NCI-H82 (cell line): ENCODE data around the gene TDRD7.

Experiments
- DNase-seq: peaks from one replicate; lab custom pipeline; 2025; lab: John Stamatoyannopoulos, UW

The TDRD7 gene

DNA sequence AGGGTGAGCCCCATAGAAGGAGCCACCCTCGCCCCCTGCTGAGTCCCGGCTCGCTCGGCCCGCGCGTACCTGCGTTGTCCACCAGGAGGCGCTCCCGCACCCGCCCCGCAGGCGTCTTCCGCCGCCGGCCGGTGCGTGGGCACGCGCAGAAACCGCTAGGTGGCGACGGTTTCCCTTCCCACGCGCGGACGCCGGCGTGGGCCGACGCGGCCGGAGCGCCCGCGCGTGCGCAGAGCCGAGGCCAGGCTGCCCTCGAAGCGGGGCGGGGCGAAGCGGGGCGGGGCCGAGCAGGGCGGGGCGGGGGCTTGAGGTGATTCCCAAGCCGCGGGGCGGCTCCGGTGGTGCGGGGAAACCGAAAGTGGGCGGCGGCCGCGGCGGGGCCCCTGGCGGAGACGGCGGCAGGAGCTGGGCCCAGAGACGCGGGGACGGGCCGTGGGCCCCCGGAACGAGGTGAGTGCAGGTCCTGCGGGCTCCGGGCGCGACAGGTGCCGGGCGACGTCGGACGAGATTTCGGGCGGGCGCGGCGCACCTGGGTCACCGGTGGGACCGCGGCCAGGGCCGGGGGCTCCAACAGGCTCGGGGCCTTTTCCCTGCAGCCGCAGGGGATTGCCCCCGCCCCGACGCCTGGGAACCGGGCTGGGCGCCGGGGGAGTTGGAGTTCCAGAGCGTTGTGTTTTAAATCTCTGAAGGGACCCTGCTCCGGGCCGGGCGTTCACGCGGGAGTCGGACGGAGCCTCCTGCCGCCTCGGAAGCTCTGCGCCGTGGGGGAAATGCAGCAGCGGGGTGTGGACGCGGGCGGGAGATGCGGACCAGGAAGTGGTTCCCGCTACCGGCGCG lies at the start of gene TDRD7:
TDRD7 (plus strand) TSS at position 308 of the 837 bp plus-strand sequence. CDS start 16,370 bp downstream, outside the sequence.
- peak; percentile 82 for DNase-seq

- no peak for DNase-seq
Measured at GRCh38 chr9:97362777-97363545, 48.9 kb upstream of the TDRD7 start.

- no peak for DNase-seq
Measured at GRCh38 chr9:97363661-97364299, 48.1 kb upstream of the TDRD7 start.

DNA sequence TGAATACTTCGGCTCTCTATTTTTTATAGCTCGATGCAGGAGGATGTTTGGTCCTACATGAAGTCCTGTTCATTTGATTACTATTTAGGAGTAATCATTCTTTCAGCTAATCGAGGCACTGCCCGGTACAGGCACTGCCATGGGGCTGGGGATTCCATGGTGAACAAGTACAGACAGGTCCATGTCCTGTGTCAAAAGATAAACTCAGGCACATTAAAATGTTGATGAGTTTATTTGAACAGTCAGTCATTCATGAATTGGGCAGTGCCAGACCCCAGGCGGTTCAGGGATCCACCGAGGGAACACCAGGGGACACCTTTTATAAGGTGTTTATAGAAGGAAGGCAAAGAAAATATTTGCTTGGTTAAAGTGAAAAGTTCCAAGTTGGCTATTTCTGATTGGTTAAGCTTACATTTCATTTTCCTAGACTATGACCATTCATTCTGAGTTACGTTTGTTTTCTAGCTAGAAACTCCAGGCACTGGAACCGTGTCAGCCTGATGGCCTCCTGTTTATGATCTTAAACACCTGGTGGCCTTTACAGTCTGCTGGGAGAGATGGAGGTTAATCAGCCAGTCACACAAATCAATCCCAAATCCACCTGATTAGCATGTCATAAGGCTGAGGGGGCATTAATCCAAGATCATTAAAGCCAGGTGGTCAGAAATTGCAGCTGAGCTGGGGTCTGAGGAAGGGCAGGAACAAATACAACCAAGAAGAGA lies 47.0 kb upstream of the TDRD7 start:
- peak; percentile 84 for DNase-seq

GRCh38 chr9:97365634-97366033 lies 46.3 kb upstream of the TDRD7 start:
- DNase-seq = no peak

DNA sequence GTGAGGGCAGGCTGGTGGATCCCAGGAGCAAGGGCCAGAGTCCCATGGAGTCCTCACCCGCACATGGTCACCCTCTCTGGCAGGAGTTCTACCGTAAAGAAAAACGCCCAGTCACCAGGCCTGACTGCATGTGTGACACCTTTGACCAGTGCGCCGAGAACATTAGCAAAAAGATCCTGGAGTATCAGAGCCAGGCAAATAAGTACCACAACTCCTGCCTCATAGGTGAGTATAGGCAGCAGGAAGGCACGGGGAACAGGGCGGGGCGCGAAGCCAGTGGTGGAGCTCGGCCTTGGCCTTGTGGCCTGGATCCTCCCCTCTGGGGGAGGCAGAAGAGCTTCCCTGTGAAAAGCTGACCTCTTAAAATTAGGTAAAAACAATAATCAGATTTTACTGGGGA lies 45.4 kb upstream of the TDRD7 start:
- DNase-seq = no peak

- DNase-seq = no peak
Measured at GRCh38 chr9:97366889-97367288, 45.0 kb upstream of the TDRD7 start.

- DNase-seq = no peak
Measured at GRCh38 chr9:97367729-97368128, 44.2 kb upstream of the TDRD7 start.

DNA sequence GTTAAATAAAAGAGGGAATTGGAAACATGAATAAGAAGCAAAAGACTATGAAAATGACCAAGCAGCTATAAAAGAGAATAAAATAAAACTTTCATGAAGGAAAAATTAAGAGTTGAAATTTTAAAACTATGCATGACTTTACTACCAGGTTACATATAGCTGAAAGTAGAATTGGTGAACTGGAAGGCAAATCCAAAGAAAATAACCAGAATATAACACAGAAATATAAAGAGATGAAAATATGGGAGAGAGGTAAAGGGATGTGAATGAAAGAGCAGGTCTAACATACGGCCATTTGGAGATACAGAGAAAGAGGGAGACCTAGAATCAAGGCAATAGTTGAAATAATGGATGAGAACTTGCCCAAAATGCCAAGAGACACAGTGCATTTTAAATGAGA lies 42.9 kb upstream of the TDRD7 start:
- no peak for DNase-seq

DNA sequence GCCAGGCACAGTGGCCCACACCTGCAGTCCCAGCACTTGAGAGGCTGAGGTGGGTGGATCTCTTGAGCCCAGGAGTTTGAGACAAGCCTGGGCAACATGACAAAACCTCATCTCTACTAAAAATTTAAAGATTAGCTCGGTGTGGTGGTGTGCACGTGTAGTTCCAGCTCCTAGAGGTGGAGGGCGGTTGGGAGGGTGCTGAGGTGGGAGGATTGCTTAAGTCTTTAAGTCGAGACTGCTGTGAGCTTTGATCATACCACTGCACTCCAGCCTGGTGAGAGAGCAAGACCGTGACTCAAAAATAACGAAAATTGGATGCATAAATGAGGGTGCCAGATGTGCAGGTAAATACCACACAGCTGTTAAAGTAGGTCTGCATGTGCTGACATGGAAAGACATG lies 39.3 kb upstream of the TDRD7 start:
- DNase-seq = peak; percentile 25

GRCh38 chr9:97373331-97373730 lies 38.6 kb upstream of the TDRD7 start:
- no peak for DNase-seq

DNA sequence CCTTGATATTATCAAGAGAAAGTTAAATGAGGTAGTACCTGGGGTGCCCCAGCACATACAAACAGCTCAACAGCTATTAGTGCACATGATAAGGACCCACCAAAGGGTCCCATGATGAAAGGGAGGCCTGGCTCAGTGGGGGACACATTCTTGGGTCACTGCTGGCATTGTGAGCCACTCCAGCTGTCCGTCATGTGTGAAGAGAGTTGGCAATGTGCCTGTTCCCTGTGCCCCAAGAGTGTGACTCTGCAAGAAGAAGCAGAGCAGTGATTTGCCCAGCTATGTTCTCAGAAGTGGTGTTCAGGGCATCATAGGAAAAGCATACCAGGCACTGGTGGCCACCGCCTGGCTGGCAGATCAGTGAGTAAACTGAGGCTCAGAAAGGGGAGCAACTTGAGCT lies 37.1 kb upstream of the TDRD7 start:
- no peak for DNase-seq

- DNase-seq = no peak
Measured at GRCh38 chr9:97376902-97377301, 35.0 kb upstream of the TDRD7 start.

DNA sequence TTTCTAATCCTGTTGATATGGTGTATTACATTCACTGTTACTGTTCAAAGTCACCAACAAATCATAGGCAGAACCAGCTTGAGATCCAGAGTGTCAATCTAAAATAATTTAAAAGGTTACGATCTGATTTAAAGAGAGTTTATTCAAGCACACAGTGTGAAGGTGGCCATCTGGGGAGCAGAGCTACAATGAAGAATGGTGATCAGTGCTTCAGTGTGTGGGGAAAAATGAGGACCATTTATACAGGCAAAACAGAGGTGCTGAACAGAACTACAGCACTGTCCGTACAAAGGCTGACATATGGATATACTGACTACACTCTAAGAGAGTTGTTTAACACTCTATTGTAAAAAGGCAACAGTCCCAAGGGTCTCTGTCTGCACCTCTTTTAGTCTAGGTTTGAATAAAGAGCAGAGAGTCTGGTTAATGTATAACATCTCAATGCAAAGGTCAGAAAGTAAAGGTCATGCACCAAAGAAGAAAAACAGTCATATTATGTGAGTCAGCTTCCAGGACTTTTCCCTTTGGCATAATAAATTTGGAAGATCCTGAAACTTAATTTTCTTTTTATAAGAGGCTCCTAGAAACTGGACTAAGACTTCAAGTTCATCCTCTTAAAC lies 29.7 kb upstream of the TDRD7 start:
- no peak for DNase-seq

DNA sequence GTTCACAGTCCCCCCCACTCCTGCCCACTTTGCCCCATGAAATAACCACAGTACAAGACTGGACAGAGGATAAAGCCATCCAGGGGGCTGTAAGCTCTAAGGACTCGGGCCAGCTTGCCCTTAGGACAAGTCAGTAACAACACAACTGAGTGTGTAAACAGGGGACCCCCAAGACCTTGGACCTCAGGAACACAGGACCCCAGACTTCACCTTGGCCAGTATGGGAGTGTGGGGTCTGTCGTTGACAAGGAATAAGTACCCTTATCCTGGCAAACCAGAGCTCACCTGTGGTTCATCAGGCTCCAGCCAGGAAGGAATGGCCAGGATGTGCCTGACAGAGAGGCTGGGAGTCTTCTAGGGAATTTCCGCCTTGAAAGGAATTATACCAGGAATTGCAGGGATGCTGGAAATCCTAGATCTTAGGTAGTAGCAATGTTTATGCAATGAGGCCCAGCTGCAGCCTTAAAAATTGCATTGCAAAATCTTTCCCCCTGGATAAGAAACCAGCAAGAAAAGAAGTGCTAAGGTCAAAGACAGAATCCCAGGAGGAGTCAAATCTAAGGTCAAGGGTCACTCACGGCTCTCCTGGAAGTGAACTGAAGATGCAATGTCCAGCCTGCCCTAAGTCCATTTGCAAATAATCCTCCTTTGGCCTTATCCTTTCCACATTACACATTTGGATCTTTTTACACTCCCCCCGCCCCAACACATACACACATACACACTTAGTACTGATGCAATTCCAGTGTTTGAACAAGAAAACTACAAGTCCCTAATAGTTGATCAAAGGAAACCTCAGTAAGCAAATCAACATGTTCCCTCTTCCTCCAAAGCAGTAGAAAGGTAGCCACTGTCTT lies 27.3 kb upstream of the TDRD7 start:
- no peak for DNase-seq

DNA sequence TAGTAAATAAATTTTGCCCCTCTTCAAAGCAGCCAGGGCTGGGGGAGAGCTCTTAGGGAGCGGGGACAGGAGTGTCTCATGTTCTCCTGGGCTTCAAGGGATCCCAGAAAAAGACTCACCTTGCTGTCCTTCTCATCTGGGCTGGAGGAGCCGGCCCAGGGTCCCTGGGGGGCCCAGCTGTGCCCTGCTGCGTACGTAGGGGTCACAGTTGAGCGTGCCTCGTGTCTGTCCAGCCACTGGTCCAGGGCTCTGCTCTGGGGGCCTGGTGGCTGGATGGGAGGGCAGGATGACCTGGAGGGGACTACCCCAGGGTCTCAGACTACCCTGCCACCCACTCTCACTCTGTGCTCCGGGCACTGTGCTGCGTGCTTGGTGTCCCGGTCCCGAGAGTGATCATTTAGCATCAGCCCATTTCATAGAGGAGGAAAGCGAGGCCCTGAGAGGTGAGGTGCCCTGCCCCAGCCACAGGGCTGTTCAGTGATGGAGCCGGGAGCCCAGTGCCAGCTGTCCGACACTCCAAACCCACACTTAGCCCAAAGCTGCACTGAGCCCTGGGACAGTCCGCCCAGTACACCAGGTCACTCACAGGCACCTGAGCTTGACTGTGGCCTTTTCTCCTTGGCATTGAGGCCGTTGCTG lies 26.2 kb upstream of the TDRD7 start:
- no peak for DNase-seq

GRCh38 chr9:97386265-97386633 lies 25.6 kb upstream of the TDRD7 start:
- no peak for DNase-seq

- peak; percentile 76 for DNase-seq
Measured at GRCh38 chr9:97386733-97387503, 25.0 kb upstream of the TDRD7 start.

- DNase-seq = peak; percentile 58
Measured at GRCh38 chr9:97387504-97387886, 24.4 kb upstream of the TDRD7 start.
